Left renal cortex interstitium (tissue), 4 donors: ENCODE data around the gene STARD8. TPM values are rescaled to one million over a fixed set of nuclear protein-coding genes. Genes with fewer than 3 reads are reported as not detected.

Source experiments
- DNase-seq, 4 donors: peaks; one replicate each; pipeline ENCODE4 v3.0.0-alpha.2; 2013; ENCODE audit warnings: low read depth in 4 of 4, low spot score in 2 of 4, missing footprints in 1 of 4
- polyA plus RNA-seq, 4 donors: library from polyadenylated mRNA; unstranded; fragments of 120-200 nt; gene quantifications; one replicate each; pipeline ENCODE4 v1.2.1, GENCODE V29; 2013; ENCODE audit not compliant: insufficient read length in 4 of 4

STARD8 gene
- polyA plus RNA-seq, 4 donors = 18.5 to 22.2 (median 20.6) TPM

- no peak for DNase-seq
These were observed 11.1 kb downstream of the STARD8 start for GRCh38 chrX:68658530-68658929.

GRCh38 chrX:68659385-68659784 lies 11.9 kb downstream of the STARD8 start:
- no peak for DNase-seq

GRCh38 chrX:68659786-68660185 lies 12.3 kb downstream of the STARD8 start:
- no peak for DNase-seq

GRCh38 chrX:68660746-68661145 lies 13.3 kb downstream of the STARD8 start:
- no peak for DNase-seq

- no peak for DNase-seq
These were observed 18.0 kb downstream of the STARD8 start for GRCh38 chrX:68665502-68665901.

GRCh38 chrX:68666580-68666979 lies 19.1 kb downstream of the STARD8 start:
- no peak for DNase-seq

GRCh38 chrX:68669094-68669860 lies 21.8 kb downstream of the STARD8 start:
- no peak for DNase-seq

- no peak for DNase-seq
These were observed 22.4 kb downstream of the STARD8 start for GRCh38 chrX:68669871-68670270.

- no peak for DNase-seq
These were observed 23.8 kb downstream of the STARD8 start for GRCh38 chrX:68671221-68671620.

- DNase-seq = no peak
These were observed 25.3 kb downstream of the STARD8 start for GRCh38 chrX:68672581-68673318.

GRCh38 chrX:68675571-68675970 lies 28.1 kb downstream of the STARD8 start:
- DNase-seq = no peak

GRCh38 chrX:68676335-68676734 lies 28.9 kb downstream of the STARD8 start:
- no peak for DNase-seq

- no peak for DNase-seq
These were observed 30.5 kb downstream of the STARD8 start for GRCh38 chrX:68677998-68678397.

GRCh38 chrX:68681443-68681941 lies 34.0 kb downstream of the STARD8 start:
- DNase-seq = no peak

GRCh38 chrX:68682790-68683189 lies 35.3 kb downstream of the STARD8 start:
- no peak for DNase-seq

GRCh38 chrX:68683580-68683979 lies 36.1 kb downstream of the STARD8 start:
- DNase-seq = no peak

GRCh38 chrX:68684291-68684918 lies 36.9 kb downstream of the STARD8 start:
- DNase-seq = no peak

- no peak for DNase-seq
These were observed 37.4 kb downstream of the STARD8 start for GRCh38 chrX:68684919-68685304.

GRCh38 chrX:68685685-68686084 lies 38.2 kb downstream of the STARD8 start:
- no peak for DNase-seq

- no peak for DNase-seq
These were observed 38.9 kb downstream of the STARD8 start for GRCh38 chrX:68686097-68686977.
